ENCODE data around the gene FMR1. TPM values are rescaled to one million over a fixed set of nuclear protein-coding genes. Genes with fewer than 3 reads are reported as not detected.

FMR1 gene
- total RNA-seq, 1 experiment from 2014 or later = 24.4 TPM

DNA sequence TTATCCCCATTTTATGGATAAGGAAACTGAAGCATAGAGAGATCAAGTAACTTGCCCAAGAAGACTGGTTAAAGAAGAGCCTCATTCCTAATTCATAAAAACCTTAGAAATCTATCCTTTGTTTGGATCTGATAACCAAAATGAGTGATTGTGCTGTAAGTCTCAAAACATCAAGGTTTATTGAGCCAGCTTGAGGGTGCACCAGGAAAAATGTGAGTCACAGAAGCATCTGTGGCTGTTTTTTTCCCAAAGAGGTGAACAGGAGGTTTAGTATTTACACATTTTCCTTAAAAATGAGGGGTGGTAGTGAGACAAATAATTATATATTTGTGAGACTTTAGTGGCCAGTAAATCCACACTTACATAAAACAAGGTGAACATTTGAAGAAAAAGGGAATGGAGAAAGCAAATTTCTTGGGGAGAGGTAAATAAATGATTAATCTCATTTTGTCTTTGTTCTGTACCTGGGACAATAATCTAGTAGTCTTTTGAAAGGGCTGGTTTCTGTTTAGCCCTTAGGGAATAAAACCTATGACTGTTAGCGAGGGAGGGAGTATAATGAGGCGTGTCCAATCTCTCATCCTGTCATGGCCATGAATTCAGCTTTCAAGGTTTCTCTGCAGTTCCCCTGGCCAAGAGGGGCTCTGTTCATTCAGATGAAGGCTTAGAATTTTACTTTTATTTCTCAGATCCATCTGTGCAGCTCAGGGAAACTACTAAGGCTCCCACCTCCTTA is 12.2 kb upstream of the FMR1 start:
- ChIA-PET CTCF (no interaction called here), POLR2A (ENCODE audit: unreplicated experiment) (no interaction called here)
- Histone ChIP-seq H3K27me3 (ENCODE audit: low read length) (no peaks in the 10 kb centered on the region), H3K9me2 (replicated peaks; ENCODE audit: low read length) (no peaks in the 10 kb centered on the region), H3K79me2 (ENCODE audit: low read length) (no peaks in the 10 kb centered on the region), H3K9ac (ENCODE audit: low read length) (no peak overlapping the region), H3F3A (ENCODE audit: low read length, unreplicated experiment) (no peaks in the 10 kb centered on the region), H3K9me3 (ENCODE audit: low read length) (no peaks in the 10 kb centered on the region), H3K4me3 (ENCODE audit: low read length) (no peak overlapping the region), H3K4me2 (ENCODE audit: low read length) (no peak overlapping the region), H3K4me1 (ENCODE audit: insufficient read depth, low read length) (no peaks in the 10 kb centered on the region), H2AFZ (ENCODE audit: low read length) (no peak overlapping the region), H3K27ac (ENCODE audit: low read length) (no peak overlapping the region), H3K36me3 (ENCODE audit: low read depth, low read length) (no peaks in the 10 kb centered on the region), H4K20me1 (ENCODE audit: low read length) (no peaks in the 10 kb centered on the region)
- BruUV-seq (replicated peaks) = no TSS peak
- no peak for ATAC-seq
- TF ChIP-seq EZH2phosphoT487 (IDR thresholded peaks at IDR 0.05; ENCODE audit: borderline replicate concordance, low read length) (no peak), EZH2 (IDR thresholded peaks at IDR 0.05; ENCODE audit: low read length, unreplicated experiment) (no peak)
- TF ChIP-seq, protein P1, sequence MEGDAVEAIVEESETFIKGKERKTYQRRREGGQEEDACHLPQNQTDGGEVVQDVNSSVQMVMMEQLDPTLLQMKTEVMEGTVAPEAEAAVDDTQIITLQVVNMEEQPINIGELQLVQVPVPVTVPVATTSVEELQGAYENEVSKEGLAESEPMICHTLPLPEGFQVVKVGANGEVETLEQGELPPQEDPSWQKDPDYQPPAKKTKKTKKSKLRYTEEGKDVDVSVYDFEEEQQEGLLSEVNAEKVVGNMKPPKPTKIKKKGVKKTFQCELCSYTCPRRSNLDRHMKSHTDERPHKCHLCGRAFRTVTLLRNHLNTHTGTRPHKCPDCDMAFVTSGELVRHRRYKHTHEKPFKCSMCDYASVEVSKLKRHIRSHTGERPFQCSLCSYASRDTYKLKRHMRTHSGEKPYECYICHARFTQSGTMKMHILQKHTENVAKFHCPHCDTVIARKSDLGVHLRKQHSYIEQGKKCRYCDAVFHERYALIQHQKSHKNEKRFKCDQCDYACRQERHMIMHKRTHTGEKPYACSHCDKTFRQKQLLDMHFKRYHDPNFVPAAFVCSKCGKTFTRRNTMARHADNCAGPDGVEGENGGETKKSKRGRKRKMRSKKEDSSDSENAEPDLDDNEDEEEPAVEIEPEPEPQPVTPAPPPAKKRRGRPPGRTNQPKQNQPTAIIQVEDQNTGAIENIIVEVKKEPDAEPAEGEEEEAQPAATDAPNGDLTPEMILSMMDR (conservative IDR thresholded peaks at IDR 0.05; ENCODE audit: low read depth, low read length) = no peak
- DNase-seq = no peak
- intact Hi-C loops (cut with micrococcal nuclease) = no loop called here

DNA sequence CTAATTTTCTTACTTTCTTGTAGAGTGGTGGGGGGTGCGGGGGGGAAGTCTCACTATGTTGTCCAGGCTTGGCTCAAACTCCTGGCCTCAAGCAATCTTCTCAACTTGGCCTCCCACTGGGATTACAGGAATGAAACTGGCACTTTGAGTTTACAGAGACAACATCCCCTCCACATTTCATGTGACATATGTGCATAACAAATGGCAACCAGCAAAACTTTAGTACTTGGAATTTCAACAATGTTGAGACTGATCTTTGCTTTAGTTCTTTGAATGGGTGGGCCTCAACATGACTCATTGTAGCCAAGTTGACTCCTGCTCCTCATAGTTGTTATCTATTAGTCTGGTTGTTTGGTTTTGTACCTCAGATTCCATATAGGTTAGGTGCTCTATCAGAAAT is 11.4 kb upstream of the FMR1 start:
- Histone ChIP-seq H2AFZ (ENCODE audit: low read length) (no peak overlapping the region), H4K20me1 (ENCODE audit: low read length) (no peaks in the 10 kb centered on the region), H3K4me1 (ENCODE audit: insufficient read depth, low read length) (no peaks in the 10 kb centered on the region), H3K36me3 (ENCODE audit: low read depth, low read length) (no peaks in the 10 kb centered on the region), H3K4me2 (ENCODE audit: low read length) (no peak overlapping the region), H3K9me3 (ENCODE audit: low read length) (no peaks in the 10 kb centered on the region), H3K79me2 (ENCODE audit: low read length) (no peaks in the 10 kb centered on the region), H3K9ac (ENCODE audit: low read length) (no peak overlapping the region), H3K27ac (ENCODE audit: low read length) (no peak overlapping the region), H3K27me3 (ENCODE audit: low read length) (no peaks in the 10 kb centered on the region), H3F3A (ENCODE audit: low read length, unreplicated experiment) (no peaks in the 10 kb centered on the region), H3K4me3 (ENCODE audit: low read length) (no peak overlapping the region), H3K9me2 (replicated peaks; ENCODE audit: low read length) (no peaks in the 10 kb centered on the region)
- DNase-seq (no peak), ATAC-seq (no peak)
- BruUV-seq (replicated peaks) = no TSS peak
- TF ChIP-seq EZH2 (IDR thresholded peaks at IDR 0.05; ENCODE audit: low read length, unreplicated experiment) = no peak
- ChIA-PET CTCF (no interaction called here), POLR2A (ENCODE audit: unreplicated experiment) (no interaction called here)
- intact Hi-C loops (cut with micrococcal nuclease) = no loop called here

DNA sequence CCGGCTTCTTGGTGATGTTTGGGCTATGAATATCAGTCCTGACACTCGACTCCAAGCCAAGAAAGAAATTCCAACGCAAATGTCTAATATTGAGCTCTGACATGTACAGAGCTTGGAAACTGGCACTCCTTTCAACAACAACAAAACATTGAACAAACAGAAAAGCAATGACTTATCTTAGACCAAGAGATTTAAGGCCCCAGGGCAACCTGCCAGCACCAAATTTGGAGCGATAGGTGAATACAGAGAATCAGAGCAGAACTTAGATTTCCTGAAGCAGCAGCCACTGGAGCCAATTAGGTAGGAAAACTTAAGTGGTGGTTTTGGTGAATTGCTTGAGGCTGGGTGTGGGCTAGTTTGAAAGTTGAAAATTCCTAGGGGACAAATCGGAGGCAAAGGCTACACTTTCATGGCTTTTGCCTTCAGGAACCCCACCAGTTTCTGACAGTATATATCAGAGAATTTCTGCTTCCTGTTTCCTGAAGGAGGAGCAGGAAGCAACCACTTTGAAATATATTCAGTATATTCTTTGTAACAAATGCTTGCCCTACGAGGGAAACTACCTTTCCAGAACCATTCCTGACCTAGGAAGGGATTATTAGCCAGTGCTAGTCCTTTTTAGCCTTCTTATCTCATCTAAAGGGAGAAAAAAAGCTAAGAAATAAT is 10.1 kb upstream of the FMR1 start:
- Histone ChIP-seq H2AFZ (ENCODE audit: low read length) (no peak overlapping the region), H3K4me1 (ENCODE audit: insufficient read depth, low read length) (no peaks in the 10 kb centered on the region), H3K9me3 (ENCODE audit: low read length) (no peaks in the 10 kb centered on the region), H3K36me3 (ENCODE audit: low read depth, low read length) (no peaks in the 10 kb centered on the region), H3F3A (ENCODE audit: low read length, unreplicated experiment) (no peaks in the 10 kb centered on the region), H3K27me3 (ENCODE audit: low read length) (no peaks in the 10 kb centered on the region), H3K4me3 (ENCODE audit: low read length) (no peak overlapping the region), H3K9ac (ENCODE audit: low read length) (no peak overlapping the region), H4K20me1 (ENCODE audit: low read length) (no peaks in the 10 kb centered on the region), H3K27ac (ENCODE audit: low read length) (no peak overlapping the region), H3K4me2 (ENCODE audit: low read length) (no peak overlapping the region), H3K79me2 (ENCODE audit: low read length) (no peaks in the 10 kb centered on the region), H3K9me2 (replicated peaks; ENCODE audit: low read length) (no peaks in the 10 kb centered on the region)
- POLR2A ChIA-PET (ENCODE audit: unreplicated experiment) = no interaction called here
- TF ChIP-seq EZH2phosphoT487 (IDR thresholded peaks at IDR 0.05; ENCODE audit: borderline replicate concordance, low read length) (no peak), EZH2 (IDR thresholded peaks at IDR 0.05; ENCODE audit: low read length, unreplicated experiment) (no peak)
- TF ChIP-seq, protein P1 (conservative IDR thresholded peaks at IDR 0.05; ENCODE audit: low read depth, low read length) = no peak
- intact Hi-C loops (cut with micrococcal nuclease) = no loop called here
- no peak for ATAC-seq
- no TSS peak for BruUV-seq (replicated peaks)
- DNase-seq = no peak
- CTCF ChIA-PET = no interaction called here
